ENCODE measurements around the gene SMG6. TPM values are rescaled to one million over a fixed set of nuclear protein-coding genes. Genes with fewer than 3 reads are reported as not detected.
A peak's percentile ranks its signal among the peaks of the same experiment; 100 is the strongest.

Gene SMG6
- total and polyA plus RNA-seq, 2 of the 4 experiments (the other 2 are of a cell fraction): 16.3 to 30.3 TPM

GRCh38 chr17:2297023-2297422 lies 6.6 kb downstream of the SMG6 start:
- Histone ChIP-seq H2BK5ac (ENCODE audit: low read depth, low read length, poor library complexity, severe bottlenecking) (no peak overlapping the region), H2BK15ac (ENCODE audit: low read depth, low read length) (no peak overlapping the region), H3K4me1 (ENCODE audit: control insufficient read depth, insufficient read depth, low read length) (peaks cover 3% of the 10 kb centered on the region; the same call in 1 of the 2 replicates), H3K18ac (ENCODE audit: low read depth, low read length) (no peak overlapping the region), H4K91ac (ENCODE audit: insufficient read depth, low read depth, low read length) (no peak overlapping the region), H3K4me2 (ENCODE audit: low read depth, low read length) (no peak overlapping the region), H3K9me1 (ENCODE audit: insufficient read depth, low read length) (peaks cover 4% of the 10 kb centered on the region; the same call in 1 of the 2 replicates), H3K23ac (ENCODE audit: low read depth, low read length) (no peak overlapping the region), H2BK20ac (ENCODE audit: low read depth, low read length) (no peak overlapping the region), H2AK9ac (replicated peaks; ENCODE audit: low read depth, low read length, poor library complexity) (no peak overlapping the region), H4K5ac (ENCODE audit: low read depth, low read length) (no peak overlapping the region), H2AFZ (replicated peaks; ENCODE audit: low read length, poor library complexity) (no peak overlapping the region), H3K36me3 (ENCODE audit: control insufficient read depth, insufficient read depth, low read length) (peaks cover 39% of the 10 kb centered on the region), H4K20me1 (ENCODE audit: insufficient read depth, low read length) (peaks cover 16% of the 10 kb centered on the region; the same call in 1 of the 2 replicates), H3K4me3 (ENCODE audit: insufficient read depth, low read depth, low read length) (no peak overlapping the region), H3K9ac (ENCODE audit: low read depth, low read length) (no peak overlapping the region), H2BK120ac (ENCODE audit: low read depth, low read length) (no peak overlapping the region), H3K4ac (ENCODE audit: low read depth, low read length) (no peak overlapping the region), H4K8ac (ENCODE audit: low read depth in 2 of 2, low read length in 2 of 2) (no peak overlapping the region), H3K9me3 (ENCODE audit: control insufficient read depth, insufficient read depth, low read length) (no peaks in the 10 kb centered on the region), H3K56ac (ENCODE audit: extremely low read depth, insufficient read depth, low read length) (no peak overlapping the region), H3K27me3 (ENCODE audit: control insufficient read depth, insufficient read depth, low read length) (no peaks in the 10 kb centered on the region), H3K27ac (ENCODE audit: insufficient read depth, low read length) (no peak overlapping the region), H3K79me1 (ENCODE audit: low read depth in 1 of 2, low read length in 2 of 2) (peaks cover 20 to 86% of the 10 kb centered on the region in 2 experiments), H2AK5ac (ENCODE audit: low read depth, low read length) (no peak overlapping the region), H3K14ac (replicated peaks; ENCODE audit: low read depth, low read length) (no peak overlapping the region)
- dilution Hi-C loops (cut with HindIII; ENCODE audit: low sequenced_read_pairs, unreplicated experiment) (no loop called here), in situ Hi-C loops (cut with MboI; ENCODE audit: low sequenced_read_pairs) (no loop called here), intact Hi-C loops (cut with micrococcal nuclease) (no loop called here)
- BruUV-seq (replicated peaks): no TSS peak
- no peak for TF ChIP-seq CTCF (conservative IDR thresholded peaks at IDR 0.05; ENCODE audit: low read depth, low read length)
- peak; percentile 58 for TF ChIP-seq CEBPB (IDR thresholded peaks at IDR 0.05; ENCODE audit: low read depth, low read length)
- DNase-seq (no peak), ATAC-seq (ENCODE audit: low read depth) (no peak)
- CTCF ChIA-PET: no interaction called here
- 100% methylated on average over 1 of the region's 5 CpGs; no CpG with 5 or more reads in 1 of the 2 experiments for WGBS, 2 experiments (ENCODE audit: extremely low coverage in 2 of 2, insufficient read length in 1 of 2)
- POLR2A ChIA-PET (ENCODE audit: unreplicated experiment): no interaction called here
